Endodermal cell (in vitro differentiated cells): ENCODE results near the gene TMEM205. TPM values are rescaled to one million over a fixed set of nuclear protein-coding genes. Genes with fewer than 3 reads are reported as not detected.

Source experiments
- DNase-seq: peaks from one replicate; pipeline ENCODE4 v3.0.0-alpha.2; 2017
- H3K27ac ChIP-seq: 2 replicates; pipeline ENCODE4 v1.5.1; 2013; ENCODE audit warnings: mild to moderate bottlenecking, low read depth, low read length, moderate library complexity
- H3K27me3 ChIP-seq: 2 replicates; pipeline ENCODE4 v1.6.1; 2013; ENCODE audit warnings: mild to moderate bottlenecking, low read length, moderate library complexity; ENCODE audit not compliant: insufficient read depth, control insufficient read depth, poor library complexity, severe bottlenecking
- H3K36me3 ChIP-seq: 2 replicates; pipeline ENCODE4 v1.7.0; 2013; ENCODE audit warnings: mild to moderate bottlenecking, low read length, moderate library complexity; ENCODE audit not compliant: control insufficient read depth, insufficient read depth
- H3K4me1 ChIP-seq: one replicate; pipeline ENCODE4 v1.7.0; 2013; ENCODE audit warnings: low read length; ENCODE audit not compliant: control insufficient read depth, insufficient read depth
- H3K4me3 ChIP-seq: 2 replicates; pipeline ENCODE4 v1.5.1; 2013; ENCODE audit warnings: mild to moderate bottlenecking, low read length, moderate library complexity
- H3K9ac ChIP-seq: 2 replicates; pipeline ENCODE4 v1.6.1; 2013; ENCODE audit warnings: mild to moderate bottlenecking, low read length, moderate library complexity; ENCODE audit not compliant: poor library complexity, severe bottlenecking; ENCODE audit errors: extremely low read depth
- H3K9me3 ChIP-seq: 2 replicates; pipeline ENCODE4 v1.6.1; 2013; ENCODE audit warnings: mild to moderate bottlenecking, low read length, moderate library complexity; ENCODE audit not compliant: control insufficient read depth
- H3K27ac Mint-ChIP-seq: 2 replicates; pipeline ENCODE4 v1.8.0; 2020; ENCODE audit warnings: mixed read lengths
- H3K27me3 Mint-ChIP-seq: 2 replicates; pipeline ENCODE4 v1.8.0; 2021; ENCODE audit warnings: mild to moderate bottlenecking, mixed read lengths; ENCODE audit not compliant: insufficient read depth
- H3K36me3 Mint-ChIP-seq: 2 replicates; pipeline ENCODE4 v1.8.0; 2020; ENCODE audit warnings: low read depth, mixed read lengths
- H3K4me1 Mint-ChIP-seq: 2 replicates; pipeline ENCODE4 v1.8.0; 2020; ENCODE audit warnings: mixed read lengths
- H3K4me3 Mint-ChIP-seq: 2 replicates; pipeline ENCODE4 v1.8.0; 2020; ENCODE audit warnings: mild to moderate bottlenecking, moderate library complexity, mixed read lengths
- H3K9me3 Mint-ChIP-seq: 2 replicates; pipeline ENCODE4 v1.8.0; 2020; ENCODE audit warnings: mild to moderate bottlenecking, mixed read lengths
- WGBS, 2 experiments: methylation state at CpG; one replicate each; pipeline versions ENCODE4 v1.1.5 to v1.1.7; 2013; ENCODE audit warnings: missing lambda C conversion rate in 2 of 2, mixed read lengths in 1 of 2; ENCODE audit not compliant: insufficient coverage in 1 of 2, insufficient read length in 1 of 2; 5-methylcytosine and 5-hydroxymethylcytosine counted together
- total RNA-seq, 2 donors: library from RNA; stranded (reverse); fragmentation: NEBNext Ultra II Directional in 1 of 2; extraction: Animal tissue kit (Norgen Biotek cat#: 25700) in 1 of 2; gene quantifications; 2 replicates in 1 of 2; 3 replicates in 1 of 2; pipeline ENCODE4 v1.2.1, GENCODE V29; 2021
- TF ChIP-seq, protein P1 (sequence below): fragments of 200-600 bp; sonication (generic); conservative IDR thresholded peaks from 2 replicates; pipeline ENCODE4 v1.5.0; 2021; ENCODE audit warnings: antibody characterized with exemption, mild to moderate bottlenecking

The TMEM205 gene
- total RNA-seq, 2 donors from 2014 or later = 58.2 to 58.9 TPM

DNA sequence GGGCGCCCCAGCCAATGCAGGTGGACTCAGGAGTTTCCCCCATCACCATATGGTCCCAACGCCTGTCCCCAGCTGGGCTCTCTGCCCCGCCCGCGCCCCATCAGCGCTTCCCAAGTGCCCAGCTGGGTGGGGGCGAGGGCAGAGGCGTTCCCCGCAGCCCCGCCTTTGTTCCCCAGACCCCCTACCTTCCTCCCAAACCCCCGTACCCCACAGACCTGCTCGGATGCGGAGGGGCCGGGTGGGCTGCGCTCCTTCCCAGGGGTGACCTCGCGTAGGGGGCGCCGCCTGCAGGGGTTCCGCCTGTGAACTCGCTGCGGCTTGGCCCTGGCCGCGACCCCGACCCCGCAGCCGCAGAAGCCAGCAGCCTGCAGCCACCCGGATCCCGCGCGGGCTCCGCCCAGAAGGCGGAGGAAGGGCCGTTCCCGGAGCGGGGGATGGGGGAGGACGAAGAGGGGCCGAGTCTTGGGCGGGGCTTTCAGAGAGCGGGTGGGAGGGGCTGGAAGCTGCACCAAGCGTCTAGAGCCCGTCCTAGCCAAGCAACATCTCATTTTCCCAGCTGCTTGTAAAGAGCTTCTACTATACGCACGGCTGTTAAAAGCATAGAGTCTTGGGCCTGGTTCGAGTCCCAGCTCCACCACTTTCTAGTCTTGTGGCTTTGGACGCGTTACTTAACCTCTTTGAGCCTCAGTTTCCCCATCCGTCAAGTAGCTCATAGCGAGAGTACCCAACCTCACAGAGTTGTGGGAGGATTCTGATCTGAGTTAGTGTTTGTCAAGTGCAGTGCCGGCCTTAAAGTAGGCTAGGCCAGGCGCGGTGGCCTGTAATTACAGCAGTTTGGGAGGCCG, 6.6 kb downstream of the TMEM205 start, which contains the start of gene RAB3D:
Gene RAB3D, minus strand, starts transcription at position 404 of the 845 bp plus-strand sequence. CDS start 2,258 bp downstream, outside the sequence.
- H3K9me3 Mint-ChIP-seq = peaks cover 2% of the 10 kb centered on the region
- Histone ChIP-seq H3K27ac (no peak within 1 kb of the TSS), H3K36me3 (peaks cover 25% of the 10 kb centered on the region), H3K4me1 (peaks cover 5% of the 10 kb centered on the region), H3K9me3 (no peaks in the 10 kb centered on the region), H3K27me3 (no peaks in the 10 kb centered on the region), H3K9ac (peak within 1 kb of the TSS; percentile 49), H3K4me3 (peak within 1 kb of the TSS; percentile 85)
- peaks cover 34% of the 10 kb centered on the region for H3K36me3 Mint-ChIP-seq
- peaks cover 5% of the 10 kb centered on the region for H3K4me1 Mint-ChIP-seq
- TF ChIP-seq, protein P1, sequence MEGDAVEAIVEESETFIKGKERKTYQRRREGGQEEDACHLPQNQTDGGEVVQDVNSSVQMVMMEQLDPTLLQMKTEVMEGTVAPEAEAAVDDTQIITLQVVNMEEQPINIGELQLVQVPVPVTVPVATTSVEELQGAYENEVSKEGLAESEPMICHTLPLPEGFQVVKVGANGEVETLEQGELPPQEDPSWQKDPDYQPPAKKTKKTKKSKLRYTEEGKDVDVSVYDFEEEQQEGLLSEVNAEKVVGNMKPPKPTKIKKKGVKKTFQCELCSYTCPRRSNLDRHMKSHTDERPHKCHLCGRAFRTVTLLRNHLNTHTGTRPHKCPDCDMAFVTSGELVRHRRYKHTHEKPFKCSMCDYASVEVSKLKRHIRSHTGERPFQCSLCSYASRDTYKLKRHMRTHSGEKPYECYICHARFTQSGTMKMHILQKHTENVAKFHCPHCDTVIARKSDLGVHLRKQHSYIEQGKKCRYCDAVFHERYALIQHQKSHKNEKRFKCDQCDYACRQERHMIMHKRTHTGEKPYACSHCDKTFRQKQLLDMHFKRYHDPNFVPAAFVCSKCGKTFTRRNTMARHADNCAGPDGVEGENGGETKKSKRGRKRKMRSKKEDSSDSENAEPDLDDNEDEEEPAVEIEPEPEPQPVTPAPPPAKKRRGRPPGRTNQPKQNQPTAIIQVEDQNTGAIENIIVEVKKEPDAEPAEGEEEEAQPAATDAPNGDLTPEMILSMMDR = no peak
- 10 to 32% methylated on average over 12 to 53 of the region's 53 CpGs for WGBS, 2 experiments
- DNase-seq = peak; percentile 98
- peak within 1 kb of the TSS; percentile 71 for H3K4me3 Mint-ChIP-seq
- no peaks in the 10 kb centered on the region for H3K27me3 Mint-ChIP-seq
- H3K27ac Mint-ChIP-seq = peak within 1 kb of the TSS; percentile 55

DNA sequence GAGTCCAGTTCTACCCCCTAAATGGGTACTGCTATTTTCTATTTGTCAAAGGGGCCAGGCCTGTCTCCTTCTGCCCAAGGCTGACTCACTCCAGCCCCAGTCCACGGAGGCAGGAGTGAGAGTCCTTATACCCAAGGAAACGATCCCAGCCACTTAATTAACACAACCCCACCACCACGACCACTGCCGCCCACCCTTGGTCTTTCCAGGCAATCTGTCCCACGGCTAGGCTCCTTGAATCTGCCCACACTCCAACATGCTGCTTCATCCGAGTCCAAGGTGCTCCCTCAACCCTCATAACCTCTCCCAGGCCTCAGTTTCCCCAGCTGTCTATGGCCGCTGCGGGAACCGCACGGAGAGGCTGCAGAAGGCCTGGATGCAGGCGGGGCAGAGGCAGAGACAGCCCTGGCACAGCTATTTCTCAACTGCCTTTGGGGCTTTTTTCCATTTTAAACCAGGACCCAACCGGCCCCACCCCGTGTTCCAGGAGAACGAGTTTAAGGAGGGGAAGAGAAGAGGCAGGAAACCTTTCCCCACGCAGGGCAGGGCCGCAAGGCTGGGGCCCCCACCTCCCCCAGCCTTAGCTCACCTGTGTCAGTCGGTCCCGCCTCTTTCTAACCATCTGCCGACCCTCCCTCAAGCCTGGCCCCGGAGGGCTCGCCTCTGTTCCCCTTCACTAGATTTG, 7.4 kb downstream of the TMEM205 start:
- Mint-ChIP-seq H3K27me3 (no peaks in the 10 kb centered on the region), H3K27ac (no peak overlapping the region), H3K9me3 (peaks cover 2% of the 10 kb centered on the region), H3K4me1 (peaks cover 5% of the 10 kb centered on the region), H3K36me3 (peaks cover 41% of the 10 kb centered on the region), H3K4me3 (peak overlapping the region; percentile 71)
- Histone ChIP-seq H3K36me3 (peaks cover 30% of the 10 kb centered on the region), H3K9me3 (no peaks in the 10 kb centered on the region), H3K27me3 (no peaks in the 10 kb centered on the region), H3K4me1 (peaks cover 5% of the 10 kb centered on the region), H3K9ac (peak overlapping the region; percentile 49), H3K27ac (no peak overlapping the region), H3K4me3 (peak overlapping the region; percentile 85)
- WGBS, 2 experiments = 35 to 43% methylated on average over 5 to 21 of the region's 21 CpGs
- no peak for DNase-seq
- TF ChIP-seq, protein P1 = no peak

DNA sequence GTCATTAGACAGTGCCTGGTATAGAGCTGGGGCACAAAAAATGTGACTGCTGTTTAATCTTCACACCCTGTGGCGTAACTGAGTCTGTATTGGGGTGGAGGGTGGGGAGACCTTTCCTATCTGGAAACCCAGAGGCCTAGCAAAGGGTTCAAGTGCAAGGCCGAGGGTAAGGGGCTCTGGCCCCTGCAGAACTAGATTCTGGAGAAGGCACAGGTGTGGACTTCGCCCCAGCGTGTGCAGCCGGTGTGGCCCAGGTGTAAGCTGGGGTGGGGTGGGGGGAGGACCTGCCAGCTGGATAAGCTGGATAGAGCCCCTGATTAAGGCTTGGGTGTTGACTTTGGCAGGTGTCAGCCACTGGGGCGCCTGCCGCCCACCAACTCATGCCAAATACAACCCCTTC, 7.9 kb downstream of the TMEM205 start:
- Histone ChIP-seq H3K4me1 (peaks cover 5% of the 10 kb centered on the region), H3K27ac (no peak overlapping the region), H3K27me3 (no peaks in the 10 kb centered on the region), H3K9me3 (no peaks in the 10 kb centered on the region), H3K4me3 (peak overlapping the region; percentile 85), H3K9ac (no peak overlapping the region), H3K36me3 (peaks cover 36% of the 10 kb centered on the region)
- H3K27ac Mint-ChIP-seq = no peak overlapping the region
- peaks cover 45% of the 10 kb centered on the region for H3K36me3 Mint-ChIP-seq
- 92% methylated on average over 7 of the region's 7 CpGs; no CpG with 5 or more reads in 1 of the 2 experiments for WGBS, 2 experiments
- peaks cover 5% of the 10 kb centered on the region for H3K4me1 Mint-ChIP-seq
- TF ChIP-seq, protein P1 = no peak
- peaks cover 2% of the 10 kb centered on the region for H3K9me3 Mint-ChIP-seq
- no peaks in the 10 kb centered on the region for H3K27me3 Mint-ChIP-seq
- peak overlapping the region; percentile 71 for H3K4me3 Mint-ChIP-seq
- DNase-seq = no peak
